T1000 (cell line): Measurements from ENCODE around the gene LRRC63.

ENCODE experiments used
- DNase-seq: peaks from one replicate; lab custom pipeline; 2025; ENCODE audit warnings: mixed read lengths; lab: John Stamatoyannopoulos, UW

Gene LRRC63

GRCh38 chr13:46311217-46311616 lies 99.5 kb downstream of the LRRC63 start:
- no peak for DNase-seq

GRCh38 chr13:46313024-46313423 lies 101.3 kb downstream of the LRRC63 start:
- no peak for DNase-seq

GRCh38 chr13:46313432-46314257 lies 101.9 kb downstream of the LRRC63 start:
- DNase-seq, result no peak

GRCh38 chr13:46314587-46314986 lies 102.9 kb downstream of the LRRC63 start:
- DNase-seq, result no peak

- no peak for DNase-seq
These were observed 103.3 kb downstream of the LRRC63 start for GRCh38 chr13:46315036-46315435.

GRCh38 chr13:46315491-46316075 lies 103.9 kb downstream of the LRRC63 start:
- DNase-seq, result no peak

GRCh38 chr13:46317120-46317519 lies 105.4 kb downstream of the LRRC63 start:
- no peak for DNase-seq

- DNase-seq, result no peak
These were observed 107.3 kb downstream of the LRRC63 start for GRCh38 chr13:46318986-46319385.

GRCh38 chr13:46320406-46320805 lies 108.7 kb downstream of the LRRC63 start:
- DNase-seq, result no peak

- no peak for DNase-seq
These were observed 109.1 kb downstream of the LRRC63 start for GRCh38 chr13:46320821-46321220.

- no peak for DNase-seq
These were observed 109.9 kb downstream of the LRRC63 start for GRCh38 chr13:46321494-46322225.

- no peak for DNase-seq
These were observed 113.2 kb downstream of the LRRC63 start for GRCh38 chr13:46324976-46325375.
